Muscle layer of duodenum (tissue), 2 donors: ENCODE results near the gene AHSG.

Experiments used
- H3K27ac ChIP-seq: one replicate; pipeline ENCODE4 v1.7.0; 2013; ENCODE audit warnings: mild to moderate bottlenecking, low read length
- H3K27me3 ChIP-seq: one replicate; pipeline ENCODE4 v1.7.0; 2013; ENCODE audit warnings: low read depth, mild to moderate bottlenecking, control low read depth, low read length
- H3K36me3 ChIP-seq, 2 donors: one replicate each; pipeline ENCODE4 v1.7.0; 2013; ENCODE audit warnings: low read length in 2 of 2, control low read depth in 1 of 2, mild to moderate bottlenecking in 1 of 2; ENCODE audit not compliant: insufficient read depth in 2 of 2, control insufficient read depth in 1 of 2
- H3K4me1 ChIP-seq, 2 donors: one replicate each; pipeline ENCODE4 v1.7.0; 2013; ENCODE audit warnings: low read length in 2 of 2, mild to moderate bottlenecking in 2 of 2, control low read depth in 1 of 2, moderate library complexity in 1 of 2; ENCODE audit not compliant: insufficient read depth in 2 of 2, control insufficient read depth in 1 of 2
- H3K4me3 ChIP-seq, 2 donors: one replicate each; pipeline ENCODE4 v1.7.0; 2013; ENCODE audit warnings: low read length in 2 of 2, low read depth in 1 of 2, mild to moderate bottlenecking in 1 of 2
- H3K9me3 ChIP-seq, 2 donors: one replicate each; pipeline ENCODE4 v1.7.0; 2013; ENCODE audit warnings: low read length in 2 of 2, control low read depth in 1 of 2, mild to moderate bottlenecking in 1 of 2; ENCODE audit not compliant: control insufficient read depth in 1 of 2
- donor health status: healthy.

AHSG gene

DNA sequence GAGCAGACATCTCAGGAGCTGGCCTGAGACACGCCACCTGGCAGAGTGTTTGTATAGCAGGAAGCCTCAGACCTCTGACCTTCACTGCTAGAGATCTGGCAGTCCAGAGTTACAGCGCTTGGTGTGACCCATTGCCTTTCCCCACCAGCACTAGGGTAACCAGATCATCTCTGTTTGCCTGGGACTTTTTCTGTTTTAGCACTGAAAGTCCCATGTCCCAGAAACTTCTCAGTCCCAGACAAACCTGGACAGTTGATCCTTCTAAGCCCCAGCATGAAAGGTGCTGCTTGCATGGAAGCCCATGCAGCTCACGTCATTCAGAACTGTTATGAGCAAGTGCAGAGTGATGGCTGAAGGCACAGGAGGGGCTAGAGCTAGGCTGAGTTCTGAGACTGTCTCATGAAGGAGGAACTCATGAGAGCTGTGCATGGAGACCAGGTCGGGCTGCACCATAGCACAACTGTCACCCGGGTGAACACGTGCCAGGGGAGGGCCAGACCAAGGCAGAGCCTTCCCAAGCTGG lies 18.2 kb upstream of the AHSG start:
- no peak overlapping the region for H3K27ac ChIP-seq
- no peaks in the 10 kb centered on the region for H3K36me3 ChIP-seq
- H3K9me3 ChIP-seq, result no peaks in the 10 kb centered on the region
- no peaks in the 10 kb centered on the region for H3K27me3 ChIP-seq
- H3K4me3 ChIP-seq, result no peak overlapping the region
- peaks cover 3 to 6% of the 10 kb centered on the region in 2 donors for H3K4me1 ChIP-seq

GRCh38 chr3:186596568-186597287 lies 16.1 kb upstream of the AHSG start:
- Histone ChIP-seq H3K4me3 (no peak overlapping the region), H3K27ac (no peak overlapping the region), H3K4me1 (peaks cover 3 to 6% of the 10 kb centered on the region in 2 donors), H3K36me3 (no peaks in the 10 kb centered on the region), H3K27me3 (no peaks in the 10 kb centered on the region), H3K9me3 (no peaks in the 10 kb centered on the region)

- Histone ChIP-seq H3K36me3 (no peaks in the 10 kb centered on the region), H3K4me3 (no peak overlapping the region), H3K9me3 (no peaks in the 10 kb centered on the region), H3K4me1 (peaks cover 3 to 6% of the 10 kb centered on the region in 2 donors), H3K27ac (no peak overlapping the region), H3K27me3 (no peaks in the 10 kb centered on the region)
These were observed 14.6 kb upstream of the AHSG start for GRCh38 chr3:186598108-186598784.

DNA sequence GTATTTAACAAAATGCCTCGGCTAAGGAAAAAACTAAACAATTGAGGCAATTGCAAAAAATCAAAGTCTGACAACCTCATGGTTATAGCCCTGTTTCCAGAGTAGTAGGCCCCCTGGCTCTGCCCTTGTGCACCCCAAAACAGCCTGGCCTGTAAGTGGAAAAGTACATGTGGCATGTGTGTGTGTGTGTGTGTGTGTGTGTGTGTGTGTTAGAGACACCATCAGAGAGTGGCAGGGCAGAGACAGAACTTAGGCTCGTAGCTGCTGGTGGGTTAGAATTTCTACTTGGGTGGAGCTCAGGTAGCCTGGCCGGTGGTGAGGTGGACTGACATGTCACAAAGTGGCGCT lies 14.1 kb upstream of the AHSG start:
- Histone ChIP-seq H3K27me3 (no peaks in the 10 kb centered on the region), H3K9me3 (no peaks in the 10 kb centered on the region), H3K36me3 (no peaks in the 10 kb centered on the region), H3K4me1 (peaks cover 3 to 6% of the 10 kb centered on the region in 2 donors), H3K27ac (no peak overlapping the region), H3K4me3 (no peak overlapping the region)

DNA sequence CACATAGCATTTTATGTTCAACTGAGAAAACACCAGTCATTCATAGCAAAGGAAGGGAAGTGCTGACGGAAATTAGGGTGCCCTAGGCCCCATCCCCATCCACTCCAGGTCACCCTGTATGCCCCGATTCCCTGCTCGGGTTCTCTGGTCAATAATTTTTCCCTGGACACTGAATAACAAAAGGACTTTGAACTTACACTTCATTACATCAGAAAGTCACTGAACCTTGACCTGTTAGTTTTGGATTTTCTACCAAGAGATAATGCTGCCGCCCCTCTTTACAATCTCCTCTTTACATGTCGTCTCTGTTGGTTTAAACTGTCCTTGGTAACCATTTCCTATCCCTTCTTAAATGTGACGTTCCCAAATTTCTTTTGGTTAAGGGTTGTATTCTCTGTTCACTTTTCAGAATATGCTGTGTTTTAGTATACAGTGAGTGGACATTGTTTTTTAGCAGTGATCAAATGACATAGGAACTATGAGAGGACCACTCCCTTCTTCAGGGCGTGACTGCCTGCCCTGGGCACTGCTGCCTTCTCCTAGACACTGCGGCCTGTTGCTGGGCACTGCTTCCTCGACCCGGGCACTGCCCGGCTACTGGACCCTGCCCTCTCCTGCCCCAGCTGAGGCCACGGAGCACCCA lies 13.6 kb upstream of the AHSG start:
- H3K9me3 ChIP-seq, result no peaks in the 10 kb centered on the region
- peaks cover 3 to 6% of the 10 kb centered on the region in 2 donors for H3K4me1 ChIP-seq
- no peak overlapping the region for H3K27ac ChIP-seq
- H3K27me3 ChIP-seq, result no peaks in the 10 kb centered on the region
- no peak overlapping the region for H3K4me3 ChIP-seq
- no peaks in the 10 kb centered on the region for H3K36me3 ChIP-seq

- Histone ChIP-seq H3K4me1 (peaks cover 3 to 6% of the 10 kb centered on the region in 2 donors), H3K4me3 (no peak overlapping the region), H3K27me3 (no peaks in the 10 kb centered on the region), H3K27ac (no peak overlapping the region), H3K36me3 (no peaks in the 10 kb centered on the region), H3K9me3 (no peaks in the 10 kb centered on the region)
These were observed 13.1 kb upstream of the AHSG start for GRCh38 chr3:186599785-186600166.

DNA sequence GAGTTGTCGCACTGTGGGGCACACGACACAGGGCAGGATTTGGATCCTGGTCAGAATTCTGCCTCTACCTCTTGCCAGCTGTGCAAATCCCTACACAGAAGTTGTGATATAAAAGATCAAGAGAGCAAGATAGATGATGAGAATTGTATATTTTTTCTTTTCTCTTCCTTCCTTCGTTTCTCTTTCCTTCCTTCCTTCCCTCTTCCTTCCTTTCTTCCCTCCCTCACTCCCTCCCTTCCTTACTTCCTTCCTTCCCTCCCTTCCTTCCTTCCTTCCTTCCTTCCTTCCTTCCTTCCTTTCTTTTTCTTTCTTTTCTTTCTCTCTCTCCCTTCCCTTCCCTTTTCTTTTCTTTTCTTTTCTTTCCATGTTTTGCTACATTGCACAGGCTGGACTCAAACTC lies 12.0 kb upstream of the AHSG start:
- H3K27ac ChIP-seq, result no peak overlapping the region
- no peaks in the 10 kb centered on the region for H3K36me3 ChIP-seq
- H3K4me3 ChIP-seq, result no peak overlapping the region
- peaks cover 3 to 6% of the 10 kb centered on the region in 2 donors for H3K4me1 ChIP-seq
- no peaks in the 10 kb centered on the region for H3K9me3 ChIP-seq
- no peaks in the 10 kb centered on the region for H3K27me3 ChIP-seq

DNA sequence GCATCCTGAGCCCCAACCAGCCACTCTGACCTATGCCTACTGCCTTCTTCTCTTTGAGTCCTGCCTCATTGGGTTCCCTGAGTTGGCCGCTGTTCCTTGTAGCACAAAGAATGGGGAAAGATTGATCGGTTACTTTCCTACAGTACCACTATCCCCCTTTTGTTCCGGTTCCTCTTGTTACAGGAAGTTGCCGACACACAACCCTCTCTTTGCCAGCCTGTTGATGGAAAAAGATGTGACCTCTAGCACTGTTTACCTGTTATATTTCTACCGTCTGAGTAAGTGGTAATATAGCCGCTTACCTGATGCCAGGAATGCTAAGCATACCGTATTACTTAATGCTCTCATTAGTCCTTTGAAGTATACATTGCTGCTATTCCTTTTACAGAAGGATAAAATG lies 9.7 kb upstream of the AHSG start:
- H3K27ac ChIP-seq, result no peak overlapping the region
- peaks cover 3 to 6% of the 10 kb centered on the region in 2 donors for H3K4me1 ChIP-seq
- H3K27me3 ChIP-seq, result no peaks in the 10 kb centered on the region

DNA sequence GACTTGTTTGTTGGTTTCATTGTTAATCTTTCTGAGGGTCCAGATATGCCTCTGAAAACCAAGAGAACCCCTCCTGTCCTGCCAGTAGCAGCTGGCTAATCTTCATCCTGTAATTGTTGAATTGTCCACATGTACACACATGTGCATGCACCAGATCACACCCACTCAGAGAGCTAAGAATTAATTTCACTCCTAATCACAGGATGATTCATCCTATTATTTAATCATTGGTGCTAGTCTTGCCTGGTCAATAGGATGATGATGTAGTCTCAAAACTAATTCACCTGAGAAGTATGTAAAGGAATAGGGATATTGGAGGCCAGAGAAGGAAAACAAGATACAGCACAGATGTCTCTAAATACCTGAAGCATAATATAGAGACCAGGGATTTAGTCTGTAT lies 7.8 kb upstream of the AHSG start:
- no peaks in the 10 kb centered on the region for H3K4me1 ChIP-seq
- H3K4me3 ChIP-seq, result no peak overlapping the region
- no peaks in the 10 kb centered on the region for H3K27me3 ChIP-seq
- H3K9me3 ChIP-seq, result no peaks in the 10 kb centered on the region
- H3K27ac ChIP-seq, result no peak overlapping the region
- no peaks in the 10 kb centered on the region for H3K36me3 ChIP-seq

More for the DNA sequence above, 9.7 kb upstream of the AHSG start:
- no peak overlapping the region for H3K4me3 ChIP-seq
- no peaks in the 10 kb centered on the region for H3K9me3 ChIP-seq
- H3K36me3 ChIP-seq, result no peaks in the 10 kb centered on the region

DNA sequence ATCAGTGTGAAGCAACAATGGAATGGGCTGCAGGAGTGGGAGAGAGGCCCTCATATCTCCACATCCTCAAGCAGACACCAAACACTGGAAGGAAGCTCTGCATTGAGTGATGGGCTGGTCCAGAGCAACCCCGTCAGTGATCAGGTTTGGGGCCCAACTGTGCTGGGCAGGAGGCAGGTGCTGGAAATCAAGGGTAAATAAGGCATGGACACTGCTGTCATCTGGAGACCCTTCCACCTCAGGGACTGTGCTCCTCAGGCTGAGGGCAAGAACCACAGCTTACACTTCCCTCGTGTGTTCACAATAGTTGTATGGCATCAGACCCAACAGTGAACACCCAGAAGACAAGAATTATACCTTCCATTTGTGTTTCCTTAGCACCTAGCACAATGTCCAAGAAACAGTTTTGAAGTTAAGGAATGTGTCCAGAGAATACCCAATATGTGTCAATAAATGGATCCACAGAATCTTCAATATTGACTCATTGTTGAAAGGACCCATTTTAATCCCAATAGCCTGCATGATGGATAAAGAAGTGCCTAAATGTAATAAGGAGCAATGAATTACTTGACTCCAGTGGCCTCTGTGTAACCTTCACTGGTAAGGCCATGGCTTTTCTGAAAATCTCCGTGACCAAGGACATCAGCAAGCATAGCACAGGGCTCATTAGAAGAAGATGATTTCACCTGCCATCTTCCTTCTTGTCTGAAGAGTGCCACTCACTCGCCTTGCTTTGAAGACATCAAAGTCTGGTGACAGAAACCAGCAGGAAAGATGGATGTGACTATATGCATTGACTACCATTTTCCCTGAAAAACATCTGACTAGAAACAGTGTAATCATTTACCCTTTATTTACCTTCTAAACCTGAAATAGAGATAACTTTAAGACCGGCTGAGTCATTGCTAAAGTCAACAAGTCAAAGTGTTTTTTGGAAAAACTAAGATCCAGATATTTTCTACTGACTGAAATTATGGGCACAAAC lies 7.0 kb upstream of the AHSG start:
- no peak overlapping the region for H3K27ac ChIP-seq
- H3K4me1 ChIP-seq, result no peaks in the 10 kb centered on the region
- no peak overlapping the region for H3K4me3 ChIP-seq
- no peaks in the 10 kb centered on the region for H3K36me3 ChIP-seq
- no peaks in the 10 kb centered on the region for H3K27me3 ChIP-seq
- no peaks in the 10 kb centered on the region for H3K9me3 ChIP-seq
